NCI-H146 (cell line): Measurements from ENCODE around the gene NSFL1C.

Experiments used
- DNase-seq: peaks from one replicate; lab custom pipeline; 2025; lab: John Stamatoyannopoulos, UW

NSFL1C gene

GRCh38 chr20:1460275-1460674 is 6.4 kb downstream of the NSFL1C start:
- DNase-seq, result no peak

GRCh38 chr20:1457992-1458391 is 8.7 kb downstream of the NSFL1C start:
- DNase-seq, result no peak

GRCh38 chr20:1456300-1456699 is 10.3 kb downstream of the NSFL1C start:
- DNase-seq, result no peak

GRCh38 chr20:1450926-1451491 is 15.6 kb downstream of the NSFL1C start:
- DNase-seq, result no peak

GRCh38 chr20:1449370-1449769 is 17.3 kb downstream of the NSFL1C start:
- DNase-seq, result no peak

- DNase-seq, result no peak
Measured at GRCh38 chr20:1448081-1448620, 18.5 kb downstream of the NSFL1C start.

GRCh38 chr20:1446536-1446935 is 20.1 kb downstream of the NSFL1C start:
- no peak for DNase-seq

- no peak for DNase-seq
Measured at GRCh38 chr20:1443085-1443484, 23.6 kb downstream of the NSFL1C start.

- no peak for DNase-seq
Measured at GRCh38 chr20:1442304-1442703, 24.3 kb downstream of the NSFL1C start.

- no peak for DNase-seq
Measured at GRCh38 chr20:1441133-1441532, 25.5 kb downstream of the NSFL1C start.

GRCh38 chr20:1440024-1440423 is 26.6 kb downstream of the NSFL1C start:
- DNase-seq, result peak; percentile 17

GRCh38 chr20:1438361-1438760 is 28.3 kb downstream of the NSFL1C start:
- DNase-seq, result no peak

- DNase-seq, result peak; percentile 83
Measured at GRCh38 chr20:1437235-1437904, 29.3 kb downstream of the NSFL1C start.

GRCh38 chr20:1436263-1436662 is 30.4 kb downstream of the NSFL1C start:
- DNase-seq, result no peak

- no peak for DNase-seq
Measured at GRCh38 chr20:1435337-1435699, 31.3 kb downstream of the NSFL1C start.

- DNase-seq, result peak; percentile 25
Measured at GRCh38 chr20:1434571-1435336, 31.9 kb downstream of the NSFL1C start.

- DNase-seq, result peak; percentile 48
Measured at GRCh38 chr20:1431158-1431557, 35.5 kb downstream of the NSFL1C start.

GRCh38 chr20:1430004-1430451 is 36.6 kb downstream of the NSFL1C start:
- DNase-seq, result no peak

- DNase-seq, result no peak
Measured at GRCh38 chr20:1429143-1429728, 37.4 kb downstream of the NSFL1C start.

- peak; percentile 100 for DNase-seq
Measured at GRCh38 chr20:1427457-1428054, 39.1 kb downstream of the NSFL1C start.

GRCh38 chr20:1426231-1426849 is 40.3 kb downstream of the NSFL1C start:
- DNase-seq, result peak; percentile 62

- DNase-seq, result no peak
Measured at GRCh38 chr20:1424336-1424735, 42.3 kb downstream of the NSFL1C start.
